SU-DHL-6 (cell line): ENCODE results near the gene COCH.

Experiments used
- EZH2phosphoT487 ChIP-seq: fragments of 200-600 bp; sonication (generic), shearing (Covaris generic); conservative IDR thresholded peaks from 2 replicates; pipeline ENCODE4 v1.6.1; 2018; ENCODE audit warnings: mild to moderate bottlenecking, antibody characterized with exemption, low read length, moderate library complexity, mixed read lengths
- TF ChIP-seq, protein P1 (sequence below): fragments of 200-600 bp; sonication (generic); IDR thresholded peaks from one replicate; pipeline ENCODE4 v1.5.1; 2017; ENCODE audit warnings: antibody characterized with exemption, mild to moderate bottlenecking, low read length, moderate library complexity; ENCODE audit not compliant: insufficient read depth, poor library complexity, severe bottlenecking

DNA sequence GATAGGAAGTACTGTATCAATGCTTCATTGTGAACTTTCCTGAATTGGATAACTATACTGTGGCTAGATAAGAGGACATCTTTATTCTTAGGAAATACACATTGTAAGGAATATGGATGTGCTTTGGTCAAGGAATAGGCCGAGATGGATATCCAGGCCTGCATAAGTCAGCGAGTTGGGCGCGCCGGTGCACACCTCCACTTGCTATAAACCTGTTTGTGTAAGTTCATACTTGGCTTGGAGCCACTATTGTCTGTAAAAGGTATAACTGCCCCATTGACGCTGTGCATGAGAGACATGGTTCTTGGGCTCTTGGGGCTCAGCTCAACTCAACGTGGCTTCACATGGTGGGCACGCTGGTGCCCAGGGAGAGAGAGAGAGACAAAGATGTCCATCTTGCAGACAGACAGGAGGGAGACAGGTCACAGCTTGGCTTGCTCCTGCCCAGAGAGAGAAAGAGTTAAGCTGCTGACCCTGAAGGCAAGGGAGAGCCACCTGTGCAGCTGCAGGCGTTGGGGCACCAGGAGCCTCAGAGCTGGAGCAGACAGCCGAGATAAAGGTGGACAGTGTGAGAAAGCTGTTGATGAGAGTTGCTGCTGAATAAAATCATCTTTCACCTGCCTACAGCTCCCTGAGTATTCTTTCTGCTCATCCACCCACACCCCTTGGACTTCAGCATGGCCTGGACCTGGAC is 34.1 kb upstream of the COCH start:
- TF ChIP-seq, protein P1, sequence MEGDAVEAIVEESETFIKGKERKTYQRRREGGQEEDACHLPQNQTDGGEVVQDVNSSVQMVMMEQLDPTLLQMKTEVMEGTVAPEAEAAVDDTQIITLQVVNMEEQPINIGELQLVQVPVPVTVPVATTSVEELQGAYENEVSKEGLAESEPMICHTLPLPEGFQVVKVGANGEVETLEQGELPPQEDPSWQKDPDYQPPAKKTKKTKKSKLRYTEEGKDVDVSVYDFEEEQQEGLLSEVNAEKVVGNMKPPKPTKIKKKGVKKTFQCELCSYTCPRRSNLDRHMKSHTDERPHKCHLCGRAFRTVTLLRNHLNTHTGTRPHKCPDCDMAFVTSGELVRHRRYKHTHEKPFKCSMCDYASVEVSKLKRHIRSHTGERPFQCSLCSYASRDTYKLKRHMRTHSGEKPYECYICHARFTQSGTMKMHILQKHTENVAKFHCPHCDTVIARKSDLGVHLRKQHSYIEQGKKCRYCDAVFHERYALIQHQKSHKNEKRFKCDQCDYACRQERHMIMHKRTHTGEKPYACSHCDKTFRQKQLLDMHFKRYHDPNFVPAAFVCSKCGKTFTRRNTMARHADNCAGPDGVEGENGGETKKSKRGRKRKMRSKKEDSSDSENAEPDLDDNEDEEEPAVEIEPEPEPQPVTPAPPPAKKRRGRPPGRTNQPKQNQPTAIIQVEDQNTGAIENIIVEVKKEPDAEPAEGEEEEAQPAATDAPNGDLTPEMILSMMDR: no peak
- no peak for TF ChIP-seq EZH2phosphoT487
